Islet of Langerhans (tissue), 1 donor: Measurements from ENCODE around the gene MMP23B.
"Not testable (repeated sequence)": the region's sequence is repeated elsewhere in the genome, so short reads cannot be mapped to it uniquely, and the experiment has no call there.

Source experiments
- FAIRE-seq: peaks from one replicate; lab custom pipeline; 2011; peaks lifted over from hg19 to GRCh38; lab: Jason Lieb, UNC

Gene MMP23B

GRCh38 chr1:1630965-1631781, 800 bp upstream of the MMP23B start:
- no peak for FAIRE-seq

- not testable (repeated sequence) for FAIRE-seq
Observed at GRCh38 chr1:1633409-1633808, 1.4 kb downstream of the MMP23B start.

GRCh38 chr1:1634613-1635012, 2.6 kb downstream of the MMP23B start:
- not testable (repeated sequence) for FAIRE-seq

- FAIRE-seq = not testable (repeated sequence)
Observed at GRCh38 chr1:1636621-1637478, 4.9 kb downstream of the MMP23B start.

GRCh38 chr1:1637479-1637875, 5.5 kb downstream of the MMP23B start:
- not testable (repeated sequence) for FAIRE-seq

- FAIRE-seq = not testable (repeated sequence)
Observed at GRCh38 chr1:1638528-1638927, 6.6 kb downstream of the MMP23B start.

- FAIRE-seq = not testable (repeated sequence)
Observed at GRCh38 chr1:1639368-1639767, 7.4 kb downstream of the MMP23B start.

GRCh38 chr1:1640081-1640480, 8.1 kb downstream of the MMP23B start:
- not testable (repeated sequence) for FAIRE-seq

- FAIRE-seq = not testable (repeated sequence)
Observed at GRCh38 chr1:1640711-1641461, 8.9 kb downstream of the MMP23B start.

GRCh38 chr1:1646326-1646725, 14.4 kb downstream of the MMP23B start:
- not testable (repeated sequence) for FAIRE-seq

GRCh38 chr1:1647567-1648241, 15.7 kb downstream of the MMP23B start:
- FAIRE-seq = not testable (repeated sequence)

GRCh38 chr1:1648265-1648664, 16.3 kb downstream of the MMP23B start:
- not testable (repeated sequence) for FAIRE-seq

GRCh38 chr1:1658583-1659549, 26.9 kb downstream of the MMP23B start, which contains the start of gene CDK11B:
Gene CDK11B, minus strand, starts transcription at chr1:1659004. Its CDS starts 1,519 bp downstream, at chr1:1657485.
- not testable (repeated sequence) for FAIRE-seq

- FAIRE-seq = not testable (repeated sequence)
Observed at GRCh38 chr1:1662392-1662791, 30.4 kb downstream of the MMP23B start.

GRCh38 chr1:1662830-1663560, 31.0 kb downstream of the MMP23B start:
- not testable (repeated sequence) for FAIRE-seq

GRCh38 chr1:1664318-1664717, 32.3 kb downstream of the MMP23B start:
- not testable (repeated sequence) for FAIRE-seq

GRCh38 chr1:1664941-1665814, 33.2 kb downstream of the MMP23B start:
- no peak for FAIRE-seq

- FAIRE-seq = no peak
Observed at GRCh38 chr1:1665815-1666251, 33.9 kb downstream of the MMP23B start.

GRCh38 chr1:1666526-1666925, 34.6 kb downstream of the MMP23B start:
- no peak for FAIRE-seq
